Skin epidermis (tissue), 12 donors: ENCODE results near the gene CCDC9B.

Source experiments
- H3K27ac ChIP-seq, 21 experiments: fragments of 200-600 bp; sonication (generic) in 11 of 21; one replicate each; pipeline ENCODE4 v1.5.0; 2020; ENCODE audit warnings: mild to moderate bottlenecking in 3 of 21, inconsistent platforms in 2 of 21, moderate library complexity in 2 of 21
- H3K4me3 ChIP-seq, 7 experiments: fragments of 200-600 bp; sonication (generic) in 2 of 7; one replicate each; pipeline ENCODE4 v1.5.0; 2020; ENCODE audit warnings: inconsistent platforms in 2 of 7, mild to moderate bottlenecking in 2 of 7, moderate library complexity in 1 of 7

The CCDC9B gene

DNA sequence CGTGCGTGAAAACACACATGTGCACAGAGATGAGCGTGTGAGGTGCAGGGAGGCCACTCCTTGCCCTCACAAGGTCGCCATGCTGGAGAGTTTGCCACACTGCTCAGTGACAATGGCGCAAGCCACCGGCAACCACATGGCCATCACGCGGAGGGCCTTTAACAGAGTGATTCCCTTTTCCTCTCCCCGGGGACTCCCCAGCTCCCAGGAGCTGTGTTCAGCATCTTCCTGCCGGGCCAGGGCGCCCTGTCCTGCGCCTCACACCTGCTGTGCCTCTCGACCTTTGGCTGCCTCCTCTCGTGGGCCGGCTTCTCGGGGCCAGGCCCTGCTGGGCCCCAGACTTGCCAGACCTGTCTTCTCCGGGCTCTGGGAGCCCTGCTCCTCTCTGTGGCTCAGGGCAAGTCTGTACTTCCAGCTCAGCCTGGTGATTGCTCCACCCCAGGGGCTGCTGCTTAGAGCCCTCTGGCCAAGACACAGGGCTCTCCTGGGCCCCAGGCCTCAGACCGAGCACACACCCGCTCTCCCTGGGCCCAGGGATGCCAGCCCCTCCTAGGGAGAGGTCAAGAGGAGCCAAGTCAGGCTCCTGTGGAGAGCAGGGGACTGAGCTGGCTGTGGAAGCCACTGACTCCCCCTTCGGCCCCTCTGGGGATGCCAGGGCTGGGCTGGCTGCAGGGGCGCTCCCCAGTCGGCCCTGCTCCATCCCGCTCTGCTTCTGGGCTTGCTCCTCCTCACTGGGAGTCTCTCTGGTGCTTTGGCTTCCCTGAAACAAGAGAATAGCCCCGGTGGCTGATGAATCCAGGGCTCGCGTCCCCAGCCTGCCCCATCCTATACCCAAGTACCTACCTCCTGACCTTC, 5.6 kb downstream of the CCDC9B start:
- H3K4me3 ChIP-seq = no peak overlapping the region
- H3K27ac ChIP-seq = peak overlapping the region in 20 of 21 experiments; percentile 7 to 87 (median 72)

DNA sequence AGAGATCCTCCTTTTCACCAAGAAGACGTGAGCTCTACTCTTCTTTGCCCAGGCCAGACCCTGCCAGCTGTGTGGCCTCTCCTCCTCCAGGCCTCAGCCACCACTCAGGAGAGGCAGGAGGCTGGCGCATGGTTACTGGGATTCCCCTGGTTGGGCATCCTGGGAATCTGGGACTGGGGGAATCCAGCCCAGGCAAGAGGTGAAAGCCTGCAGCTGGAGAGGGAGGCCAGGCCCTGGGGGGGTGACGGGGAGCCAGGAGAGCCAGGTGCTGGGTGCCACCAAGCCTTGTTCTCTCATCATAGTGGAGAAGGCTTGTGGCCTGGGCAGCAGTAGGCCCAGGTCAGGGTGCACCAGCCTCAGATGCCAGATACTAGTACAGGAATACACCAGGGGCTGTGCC, 6.2 kb downstream of the CCDC9B start:
- peak overlapping the region in 20 of 21 experiments; percentile 7 to 87 (median 72) for H3K27ac ChIP-seq
- H3K4me3 ChIP-seq = no peak overlapping the region

DNA sequence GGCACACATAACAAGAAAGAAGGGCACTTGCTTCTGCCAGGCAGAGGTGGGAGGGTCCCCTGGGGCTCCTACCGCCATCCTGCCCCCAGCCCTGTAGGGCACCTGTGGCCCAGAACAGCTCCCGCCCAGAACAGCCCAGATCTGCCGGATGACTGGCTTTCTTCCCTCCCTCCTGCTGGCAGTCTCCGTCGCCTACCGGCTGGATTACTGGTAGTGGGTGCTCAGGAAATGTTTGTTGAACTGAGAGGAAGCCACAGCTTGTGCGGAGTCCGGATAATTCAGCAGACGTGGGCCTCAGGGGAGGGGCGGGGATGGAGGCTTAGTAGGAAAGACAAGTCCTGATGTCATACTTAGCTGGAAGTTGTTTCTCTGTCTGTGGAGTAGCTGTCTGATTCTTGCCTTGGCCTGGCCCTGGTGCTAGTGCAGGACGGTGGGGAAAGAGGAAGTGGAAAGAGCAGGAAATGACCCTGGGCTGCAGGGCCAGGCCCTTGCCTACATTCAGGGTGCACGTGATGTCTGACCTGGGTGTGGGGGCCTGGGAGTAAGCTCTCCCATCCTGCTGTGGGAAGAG, 6.7 kb downstream of the CCDC9B start:
- H3K27ac ChIP-seq = peak overlapping the region in 20 of 21 experiments; percentile 42 to 87 (median 73)
- H3K4me3 ChIP-seq = no peak overlapping the region

DNA sequence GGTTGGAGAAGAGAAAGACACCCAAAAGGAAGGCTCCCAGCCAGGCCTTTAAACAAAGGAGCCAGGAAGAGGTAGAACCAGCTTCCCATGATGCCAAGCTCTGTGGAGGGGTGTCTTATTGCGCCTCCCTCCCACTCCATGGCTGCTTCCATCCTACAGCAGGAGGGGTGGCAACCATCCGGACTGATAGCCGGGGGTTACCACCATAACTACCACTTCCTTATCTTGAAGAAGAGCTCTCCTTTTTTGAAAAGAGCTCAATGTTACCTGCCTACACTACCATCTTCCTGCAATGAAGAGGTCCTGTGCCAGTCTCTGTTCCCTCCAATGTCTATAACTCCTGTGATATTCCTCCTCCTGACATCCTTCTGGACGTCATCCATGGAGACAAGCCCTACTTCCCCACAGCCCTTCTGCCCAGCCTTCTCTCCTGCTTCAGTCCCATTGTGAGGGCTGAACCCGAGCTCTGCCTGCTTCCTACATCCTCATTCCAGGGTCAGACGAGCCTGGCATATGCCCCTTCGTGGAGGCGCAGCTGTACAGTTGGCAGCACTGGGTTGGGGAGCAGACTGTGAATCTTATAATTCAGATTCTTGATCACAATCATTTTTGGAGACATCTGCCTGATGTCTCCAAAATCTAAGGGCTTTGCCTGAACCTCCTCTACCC, 8.5 kb downstream of the CCDC9B start:
- no peak overlapping the region for H3K4me3 ChIP-seq
- H3K27ac ChIP-seq = peak overlapping the region in 2 of 21 experiments; percentile 5 to 35

DNA sequence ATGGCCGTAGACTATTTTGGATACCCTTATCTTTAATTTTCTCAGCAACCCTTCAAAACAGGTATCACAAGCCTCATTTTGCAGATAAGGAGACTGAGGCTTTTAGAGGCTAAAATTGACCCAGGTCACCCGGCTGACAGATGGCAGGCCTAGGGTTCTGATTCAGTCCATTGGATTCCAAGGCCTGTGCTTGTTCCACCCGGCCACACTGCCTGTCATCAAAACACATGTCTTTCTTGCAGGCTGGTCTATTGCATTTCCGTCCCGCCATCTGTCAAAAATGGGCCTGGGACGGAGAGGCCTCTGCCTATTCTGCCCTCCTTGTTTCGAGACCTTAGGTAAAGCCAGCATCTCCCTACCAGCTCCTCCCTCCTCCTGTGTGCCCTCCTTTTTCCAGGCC, 9.1 kb downstream of the CCDC9B start:
- no peak overlapping the region for H3K4me3 ChIP-seq
- H3K27ac ChIP-seq = peak overlapping the region in 2 of 21 experiments; percentile 5 to 35

DNA sequence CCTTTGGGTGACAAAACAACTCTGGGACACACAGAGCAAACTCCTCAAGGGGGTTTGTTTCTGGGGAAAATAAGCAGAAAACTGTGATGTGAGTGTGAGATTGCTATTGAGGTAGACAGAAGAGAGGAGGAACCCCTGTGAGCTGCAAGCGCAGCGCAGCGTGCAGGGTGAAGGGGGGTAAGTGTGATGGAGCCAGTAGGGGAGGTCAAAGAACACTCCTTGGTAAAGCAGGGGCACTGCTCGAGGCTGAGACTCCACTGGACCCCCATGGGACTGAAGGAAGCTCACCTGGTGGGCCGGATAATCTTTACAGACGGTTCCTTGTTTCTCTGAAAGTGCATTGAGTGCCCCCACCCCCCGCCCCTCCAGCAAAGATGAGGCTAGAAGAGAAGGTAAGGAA, 9.7 kb downstream of the CCDC9B start:
- H3K27ac ChIP-seq = peak overlapping the region in 1 of 21 experiments; percentile 16

DNA sequence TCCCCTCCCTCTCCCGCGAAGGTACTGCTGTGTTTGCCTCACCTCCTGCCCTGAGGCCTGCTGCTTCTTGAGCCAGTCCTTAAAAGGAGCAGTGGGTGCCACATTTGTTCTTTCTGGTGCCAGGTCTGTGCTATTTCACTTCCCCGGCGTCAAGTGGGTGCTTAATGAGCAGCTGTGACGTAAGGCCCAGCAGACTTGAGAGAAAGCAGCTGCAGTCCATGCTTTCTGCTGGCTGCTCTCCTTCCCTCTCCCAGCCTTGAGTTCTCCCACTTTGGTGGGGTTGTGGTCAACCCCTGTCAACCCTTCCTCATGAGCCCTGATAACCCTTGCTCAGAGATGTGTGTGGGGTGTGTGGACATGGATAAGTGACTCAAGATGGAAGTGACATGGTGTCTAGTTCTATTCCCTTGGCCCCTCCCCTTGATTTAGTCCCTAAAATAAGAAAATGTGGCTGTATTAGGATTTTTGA, 10.3 kb downstream of the CCDC9B start:
- H3K4me3 ChIP-seq = no peak overlapping the region
- peak overlapping the region in 3 of 21 experiments; percentile 9 to 16 (median 12) for H3K27ac ChIP-seq

More for the DNA sequence above, 9.7 kb downstream of the CCDC9B start:
- no peak overlapping the region for H3K4me3 ChIP-seq

DNA sequence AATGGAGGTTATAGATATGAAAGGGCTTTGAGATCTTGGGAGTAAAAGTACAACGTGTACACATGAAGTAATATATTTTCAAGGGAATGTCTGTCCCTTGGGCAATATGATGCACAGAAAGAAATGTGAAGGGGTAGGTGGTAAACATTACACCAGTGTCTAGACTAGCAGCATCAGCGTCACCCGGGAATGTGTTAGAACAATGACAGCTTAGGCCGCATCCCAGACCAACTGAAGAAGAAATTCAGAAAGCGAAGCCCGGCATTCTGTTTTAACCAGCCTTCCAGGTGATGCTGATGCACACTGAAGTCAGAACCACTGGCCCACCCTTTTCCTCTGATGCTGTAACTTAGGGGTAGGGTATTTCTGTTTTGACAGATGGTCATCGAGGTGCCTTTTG, 10.9 kb downstream of the CCDC9B start:
- Histone ChIP-seq H3K4me3 (no peak overlapping the region), H3K27ac (peak overlapping the region in 1 of 21 experiments; percentile 12)

DNA sequence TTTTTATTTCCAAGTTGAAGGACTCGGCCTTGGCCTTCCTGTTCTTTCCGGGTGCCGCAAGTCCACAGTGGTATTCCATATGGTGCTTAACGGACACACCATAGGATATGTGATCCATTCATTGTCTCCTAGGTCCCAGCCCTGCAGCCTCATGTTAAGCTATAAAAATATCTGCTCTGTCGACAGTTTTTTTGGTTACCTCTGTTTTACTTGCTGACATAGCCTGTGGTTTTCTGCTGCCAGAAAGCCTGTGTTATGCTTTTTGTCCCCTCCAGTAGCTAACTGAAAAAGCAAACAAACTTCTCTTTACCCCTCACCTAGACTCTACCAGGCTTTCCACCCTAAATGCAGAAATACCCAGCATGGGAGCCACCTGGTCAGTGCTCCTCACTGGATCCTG, 12.0 kb downstream of the CCDC9B start:
- H3K27ac ChIP-seq = no peak overlapping the region
- no peak overlapping the region for H3K4me3 ChIP-seq

DNA sequence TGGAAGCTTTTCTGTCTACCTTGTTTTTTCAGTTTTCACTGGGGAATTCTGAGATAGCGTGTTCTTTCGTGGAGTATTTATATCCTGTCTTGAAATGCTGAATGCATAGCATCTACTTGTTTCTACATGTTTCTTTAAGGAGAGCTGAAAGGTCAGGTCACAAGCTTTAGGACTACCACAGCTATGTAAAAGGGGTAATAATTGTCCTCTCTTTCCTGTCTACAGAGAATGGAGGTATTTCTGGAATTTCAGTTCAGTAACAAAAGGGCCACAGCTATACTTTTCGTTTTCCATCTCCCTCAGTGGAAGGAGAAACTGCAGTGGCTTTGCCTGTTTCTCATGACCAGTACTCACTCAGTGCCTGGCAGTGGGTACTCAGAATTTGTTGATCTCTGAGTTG, 12.6 kb downstream of the CCDC9B start:
- Histone ChIP-seq H3K27ac (no peak overlapping the region), H3K4me3 (no peak overlapping the region)

DNA sequence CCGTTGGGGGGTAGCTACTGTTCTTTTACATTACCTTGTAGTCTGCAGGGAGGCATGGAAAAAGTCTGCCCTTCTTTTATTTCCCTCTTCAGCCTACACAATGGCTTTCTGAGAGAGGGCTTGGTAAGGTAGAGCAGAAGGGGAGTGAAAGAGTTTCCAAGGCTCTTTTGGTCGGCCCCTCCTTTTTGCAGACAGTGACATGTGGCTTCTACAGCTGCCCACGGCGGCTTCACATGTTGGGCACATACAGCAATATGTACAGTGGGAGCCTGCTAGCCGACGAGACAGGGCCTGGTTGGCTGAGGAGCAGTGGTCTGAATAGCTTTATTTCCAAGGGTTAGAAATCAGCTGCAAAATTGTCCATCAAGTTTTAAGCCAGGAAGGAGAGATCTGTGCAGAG, 13.3 kb downstream of the CCDC9B start:
- no peak overlapping the region for H3K27ac ChIP-seq
- H3K4me3 ChIP-seq = no peak overlapping the region

DNA sequence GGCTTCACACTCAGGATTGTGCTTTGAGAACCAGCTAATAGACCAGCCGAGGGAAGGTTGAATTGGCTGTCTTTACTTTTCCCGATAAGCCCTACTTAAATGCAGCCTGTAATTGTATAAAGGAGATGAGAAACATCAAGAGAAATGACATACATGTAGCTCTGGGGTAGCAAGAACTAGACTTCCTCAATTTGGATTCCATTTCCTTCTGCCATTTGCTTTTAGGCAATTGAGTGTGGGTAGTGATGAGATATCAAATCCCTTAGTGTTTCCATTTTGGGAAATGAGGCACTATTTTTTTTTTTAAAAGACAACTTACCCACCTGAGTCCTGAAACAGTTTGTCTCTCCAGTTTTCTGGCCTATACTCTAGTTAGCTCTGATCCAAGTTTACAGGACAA, 15.0 kb downstream of the CCDC9B start:
- Histone ChIP-seq H3K27ac (no peak overlapping the region), H3K4me3 (peak overlapping the region in 1 of 7 experiments; percentile 76)

DNA sequence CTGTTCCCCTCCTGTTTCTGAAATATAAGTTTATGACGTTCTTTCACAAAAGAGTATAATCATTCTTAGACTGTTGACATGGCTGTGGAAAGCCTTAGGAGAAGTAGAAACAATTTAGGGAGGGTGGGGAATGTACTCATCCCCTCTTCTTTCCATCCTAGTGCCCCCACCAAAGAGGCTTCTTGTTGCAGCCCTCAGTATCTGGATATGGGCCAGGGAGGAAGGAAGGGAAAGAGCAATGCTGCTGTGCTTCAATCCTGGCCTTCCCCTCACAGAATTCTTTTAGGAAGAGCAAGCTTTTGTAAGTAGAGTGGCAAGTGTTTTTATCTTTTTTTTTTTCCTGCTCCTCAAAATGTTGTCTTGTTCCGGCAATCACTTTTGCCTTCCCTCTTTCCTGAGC, 15.6 kb downstream of the CCDC9B start:
- Histone ChIP-seq H3K4me3 (peak overlapping the region in 5 of 7 experiments; percentile 61 to 76 (median 72)), H3K27ac (peak overlapping the region in 4 of 21 experiments; percentile 75 to 82 (median 78))

DNA sequence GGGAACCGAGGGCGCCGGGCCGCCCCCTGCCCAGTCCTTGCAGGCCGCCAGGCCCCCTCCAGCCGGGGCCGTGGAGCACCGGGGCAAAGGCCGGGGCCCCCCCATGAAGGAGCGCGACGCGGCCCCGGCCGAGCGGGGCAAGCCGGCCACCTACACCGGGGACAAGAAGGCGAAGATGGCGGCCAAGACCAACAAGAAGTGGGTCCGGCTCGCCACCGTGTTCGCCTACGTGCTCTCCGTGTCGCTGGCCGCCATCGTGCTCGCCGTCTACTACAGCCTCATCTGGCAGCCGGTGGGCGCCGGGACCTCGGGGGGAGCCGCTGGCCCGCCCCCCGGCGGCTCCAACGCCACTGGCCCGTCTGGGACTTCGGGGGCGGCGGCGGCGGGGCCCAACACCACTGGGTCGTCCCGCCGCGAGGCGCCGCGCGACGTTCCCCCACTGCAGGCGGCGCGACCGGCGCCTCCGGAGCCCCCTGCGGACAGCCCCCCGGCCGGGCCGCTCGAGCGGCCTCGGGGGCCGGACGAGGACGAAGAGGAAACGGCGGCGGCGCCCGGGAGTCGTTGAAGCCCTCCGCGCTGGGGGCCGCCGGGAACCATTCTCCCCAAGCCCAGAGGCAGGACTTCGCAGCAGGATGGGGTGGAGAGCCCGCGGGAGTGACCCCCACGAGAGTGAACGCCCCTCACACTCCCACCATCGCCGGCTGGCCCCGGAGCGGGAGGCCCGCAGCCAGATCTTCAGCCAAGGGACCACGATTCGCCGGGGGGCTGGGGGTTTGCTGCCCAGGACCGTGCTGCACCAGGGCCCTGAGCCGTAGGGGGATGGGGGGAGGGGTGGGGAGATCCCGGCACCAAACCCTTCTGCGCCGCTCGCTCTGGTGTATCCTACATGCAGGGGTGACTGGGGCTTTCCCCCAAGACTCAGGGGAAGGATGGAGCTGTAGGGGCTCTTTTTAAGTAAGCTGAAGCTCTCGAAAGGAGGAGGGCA, 16.5 kb downstream of the CCDC9B start:
- peak overlapping the region; percentile 61 to 81 (median 72) for H3K4me3 ChIP-seq
- H3K27ac ChIP-seq = peak overlapping the region in 20 of 21 experiments; percentile 17 to 82 (median 75)

DNA sequence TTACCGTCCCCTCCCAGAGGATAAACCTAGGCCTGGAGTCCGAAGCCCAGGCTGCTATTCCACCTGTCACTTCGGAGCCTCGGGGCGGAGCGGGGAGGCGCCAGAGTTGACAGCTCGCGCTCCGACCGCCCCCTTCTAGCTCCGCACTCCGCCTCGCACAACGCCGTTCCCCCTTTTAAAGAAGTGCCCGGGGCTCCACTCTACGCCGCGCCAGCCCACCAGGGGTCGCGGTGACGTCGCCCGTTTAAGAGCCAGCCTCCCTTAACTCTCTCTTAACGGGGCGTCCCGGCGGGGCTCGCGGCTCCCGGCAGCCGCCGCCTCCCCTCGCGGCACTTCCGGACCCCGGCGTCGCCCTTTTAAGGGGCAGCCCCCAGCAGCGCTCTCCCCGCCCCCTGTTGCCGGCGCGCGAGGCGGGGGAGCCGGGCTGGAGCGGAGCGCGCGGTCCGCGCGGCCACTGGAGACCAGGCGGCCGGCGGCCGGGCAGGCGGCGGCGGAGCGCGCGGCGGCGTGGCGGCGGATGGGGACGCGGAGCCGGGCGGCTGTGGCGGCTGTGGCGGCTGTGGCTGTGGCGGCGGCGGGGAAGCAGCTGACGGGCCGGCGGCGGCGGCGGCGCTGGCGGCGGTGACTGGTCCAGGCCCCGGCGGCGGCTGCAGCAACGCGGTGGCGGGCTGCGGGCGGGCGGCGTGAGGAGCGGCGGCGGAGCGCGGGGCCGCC, 17.3 kb downstream of the CCDC9B start, which contains the start of gene INAFM2:
TSS of gene INAFM2 (plus strand) at position 454 of the 714 bp plus-strand sequence. CDS start 364 bp downstream, outside the sequence.
- Histone ChIP-seq H3K27ac (peak within 1 kb of the TSS in 20 of 21 experiments; percentile 17 to 82 (median 75)), H3K4me3 (peak within 1 kb of the TSS; percentile 61 to 81 (median 72))

DNA sequence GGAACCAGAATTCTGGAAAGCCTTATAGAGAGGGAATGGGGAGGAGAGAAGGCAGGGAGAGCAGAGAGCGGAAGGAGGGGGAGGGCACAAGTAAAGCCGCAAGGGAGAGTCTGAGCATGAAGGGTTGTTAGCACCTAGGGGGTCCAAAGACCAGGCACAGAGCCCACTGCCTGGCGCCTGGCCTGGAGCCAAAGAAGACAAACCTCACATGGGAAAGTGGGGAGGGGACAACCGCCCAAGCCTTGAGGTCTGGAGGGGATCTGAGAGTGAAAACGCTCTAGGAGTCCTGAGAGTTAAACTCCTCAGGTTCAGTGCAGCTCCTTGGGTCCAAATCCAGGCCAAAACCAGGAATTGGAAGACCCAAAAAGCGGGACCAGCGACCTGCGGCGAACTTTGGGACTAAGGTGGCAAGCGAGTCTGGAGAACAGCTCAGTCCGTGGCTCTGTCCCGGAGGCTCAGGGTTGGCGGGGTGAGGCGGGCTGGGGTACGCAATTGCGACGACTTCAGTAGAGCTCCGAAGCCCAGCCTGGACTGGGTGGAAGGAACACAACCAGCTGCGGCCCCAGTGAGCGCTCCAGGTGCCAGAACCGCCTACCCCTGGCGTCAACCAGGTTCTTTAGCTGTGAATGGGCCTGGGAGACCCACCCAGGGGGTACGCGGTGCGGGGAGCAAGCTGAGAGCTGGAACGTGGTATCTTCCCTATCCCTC, 18.1 kb downstream of the CCDC9B start:
- peak overlapping the region; percentile 33 to 81 (median 68) for H3K4me3 ChIP-seq
- H3K27ac ChIP-seq = peak overlapping the region in 7 of 21 experiments; percentile 0 to 62 (median 33)

DNA sequence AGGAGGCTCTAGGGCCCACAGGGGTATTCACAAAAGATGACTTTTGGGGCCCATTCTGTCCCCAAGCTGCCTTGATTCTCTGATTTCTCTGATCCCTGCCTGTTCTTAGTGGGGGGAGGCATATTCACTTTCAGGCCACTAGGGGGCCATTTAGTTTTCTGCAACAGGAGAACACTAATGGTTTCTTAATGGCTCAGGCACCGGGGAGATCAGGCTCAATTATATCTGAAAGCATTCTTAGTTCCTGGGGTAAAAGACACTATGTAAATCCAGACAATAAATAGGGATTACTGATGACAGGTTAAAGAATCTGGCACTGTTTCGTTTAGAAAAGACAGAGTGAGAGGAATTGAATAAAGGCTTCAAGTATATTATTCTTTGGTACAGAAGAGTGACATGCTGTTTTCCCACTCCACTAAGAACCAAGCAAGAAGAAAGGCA, 19.8 kb downstream of the CCDC9B start:
- Histone ChIP-seq H3K27ac (no peak overlapping the region), H3K4me3 (no peak overlapping the region)

DNA sequence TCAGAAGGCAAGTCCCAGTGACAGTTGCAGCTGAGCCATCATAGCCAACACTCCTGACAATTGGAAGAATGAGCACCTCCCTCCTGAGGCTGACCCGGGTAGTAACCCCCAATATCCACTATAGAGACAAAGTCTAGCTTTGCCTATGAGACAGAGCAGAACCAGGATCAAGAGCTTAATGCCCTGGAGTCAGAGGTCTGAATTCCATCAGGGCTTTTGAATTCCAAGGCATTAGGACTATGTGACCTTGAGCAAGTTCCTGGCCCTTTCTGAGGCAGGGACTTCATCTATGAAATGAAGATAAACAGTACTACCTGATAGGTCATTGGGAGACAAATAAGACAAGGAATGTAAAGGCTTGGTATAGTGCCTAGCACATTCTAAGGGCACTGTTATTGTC, 20.3 kb downstream of the CCDC9B start:
- no peak overlapping the region for H3K4me3 ChIP-seq
- H3K27ac ChIP-seq = no peak overlapping the region
